Urinary bladder (tissue), 4 donors: ENCODE data around the gene GNG3. TPM values are rescaled to one million over a fixed set of nuclear protein-coding genes. Genes with fewer than 3 reads are reported as not detected.
"Not testable (repeated sequence)": the region's sequence is repeated elsewhere in the genome, so short reads cannot be mapped to it uniquely, and the experiment has no call there.

Source experiments
- DNase-seq: peaks from one replicate; pipeline ENCODE4 v3.0.0-alpha.2; 2015; ENCODE audit errors: extremely low spot score
- H3K27ac ChIP-seq: one replicate; pipeline ENCODE4 v1.5.1; 2013; ENCODE audit warnings: low read depth, mild to moderate bottlenecking, moderate library complexity
- H3K36me3 ChIP-seq: one replicate; pipeline ENCODE4 v1.6.1; 2013; ENCODE audit warnings: mild to moderate bottlenecking, moderate library complexity; ENCODE audit not compliant: insufficient read depth
- H3K4me1 ChIP-seq: one replicate; pipeline ENCODE4 v1.6.1; 2013; ENCODE audit warnings: mild to moderate bottlenecking, moderate library complexity; ENCODE audit not compliant: insufficient read depth
- H3K4me3 ChIP-seq: one replicate; pipeline ENCODE4 v1.5.1; 2013; ENCODE audit warnings: low read depth, low read length
- WGBS: extraction: QIAGEN DNeasy Blood & Tissue Kit; methylation state at CpG from one replicate; pipeline ENCODE4 v1.1.7; 2013; 5-methylcytosine and 5-hydroxymethylcytosine counted together
- polyA plus RNA-seq: library from polyadenylated mRNA; stranded (reverse); fragments of 200-250 nt; gene quantifications from one replicate; pipeline ENCODE4 v1.2.3, GENCODE V29; 2013
- total RNA-seq: library from RNA; depleted of rRNA; stranded (reverse); fragments of >200 nt; gene quantifications from one replicate; pipeline ENCODE4 v1.2.3, GENCODE V29; 2014
- donor health status: healthy with polysubstance abuse.
- donor health status: healthy.

The GNG3 gene
- total and polyA plus RNA-seq, 2 donors: 0.37 to 0.96 TPM

GRCh38 chr11:62716816-62717215 is 9.3 kb downstream of the GNG3 start:
- WGBS: 95% methylated on average over 11 of the region's 11 CpGs
- H3K27ac ChIP-seq: no peak overlapping the region
- DNase-seq: no peak
- no peak overlapping the region for H3K4me3 ChIP-seq
- peaks cover 22% of the 10 kb centered on the region for H3K36me3 ChIP-seq
- no peaks in the 10 kb centered on the region for H3K4me1 ChIP-seq

- peaks cover 27% of the 10 kb centered on the region for H3K36me3 ChIP-seq
- DNase-seq: no peak
- H3K27ac ChIP-seq: no peak overlapping the region
- 78% methylated on average over 2 of the region's 2 CpGs for WGBS
- peaks cover 4% of the 10 kb centered on the region for H3K4me1 ChIP-seq
- no peak overlapping the region for H3K4me3 ChIP-seq
These were observed 12.0 kb downstream of the GNG3 start for GRCh38 chr11:62719302-62719978.

- no peak overlapping the region for H3K4me3 ChIP-seq
- no peak overlapping the region for H3K27ac ChIP-seq
- peaks cover 20% of the 10 kb centered on the region for H3K36me3 ChIP-seq
- 66% methylated on average over 7 of the region's 7 CpGs for WGBS
- no peak for DNase-seq
- peaks cover 4% of the 10 kb centered on the region for H3K4me1 ChIP-seq
These were observed 14.5 kb downstream of the GNG3 start for GRCh38 chr11:62721994-62722393.

- WGBS: 42% methylated on average over 8 of the region's 8 CpGs
- H3K4me1 ChIP-seq: peaks cover 4% of the 10 kb centered on the region
- H3K4me3 ChIP-seq: no peak overlapping the region
- H3K27ac ChIP-seq: no peak overlapping the region
- DNase-seq: no peak
- H3K36me3 ChIP-seq: peaks cover 17% of the 10 kb centered on the region
These were observed 16.7 kb downstream of the GNG3 start for GRCh38 chr11:62724171-62724570.

- Histone ChIP-seq H3K4me1 (peaks cover 4% of the 10 kb centered on the region), H3K27ac (no peak overlapping the region), H3K4me3 (peak overlapping the region; percentile 93), H3K36me3 (peaks cover 10% of the 10 kb centered on the region)
- WGBS: under 1% methylated on average over 7 of the region's 7 CpGs
- no peak for DNase-seq
These were observed 18.2 kb downstream of the GNG3 start for GRCh38 chr11:62725646-62726045.

GRCh38 chr11:62726156-62726914 is 18.9 kb downstream of the GNG3 start:
- H3K4me1 ChIP-seq: peaks cover 4% of the 10 kb centered on the region
- peak overlapping the region; percentile 92 for H3K27ac ChIP-seq
- H3K36me3 ChIP-seq: peaks cover 7% of the 10 kb centered on the region
- peak overlapping the region; percentile 93 for H3K4me3 ChIP-seq
- under 1% methylated on average over 51 of the region's 51 CpGs for WGBS
- no peak for DNase-seq

GRCh38 chr11:62726915-62727164 is 19.4 kb downstream of the GNG3 start:
- Histone ChIP-seq H3K27ac (peak overlapping the region; percentile 92), H3K4me1 (peaks cover 4% of the 10 kb centered on the region), H3K36me3 (peaks cover 9% of the 10 kb centered on the region), H3K4me3 (peak overlapping the region; percentile 93)
- no peak for DNase-seq
- under 1% methylated on average over 37 of the region's 37 CpGs for WGBS

GRCh38 chr11:62727165-62727871 is 19.8 kb downstream of the GNG3 start, which contains the start of gene HNRNPUL2:
TSS of gene HNRNPUL2 (minus strand) at chr11:62727457. CDS start at chr11:62727156, 301 bp downstream.
- peaks cover 6% of the 10 kb centered on the region for H3K36me3 ChIP-seq
- under 1% methylated on average over 72 of the region's 72 CpGs for WGBS
- peak; percentile 98 for DNase-seq
- H3K4me3 ChIP-seq: peak within 1 kb of the TSS; percentile 93
- H3K27ac ChIP-seq: peak within 1 kb of the TSS; percentile 92
- peaks cover 4% of the 10 kb centered on the region for H3K4me1 ChIP-seq

- H3K4me3 ChIP-seq: peak overlapping the region; percentile 62
- WGBS: under 1% methylated on average over 20 of the region's 20 CpGs
- peaks cover 4% of the 10 kb centered on the region for H3K36me3 ChIP-seq
- peak overlapping the region; percentile 69 for H3K27ac ChIP-seq
- peak; percentile 99 for DNase-seq
- peaks cover 4% of the 10 kb centered on the region for H3K4me1 ChIP-seq
These were observed 20.3 kb downstream of the GNG3 start for GRCh38 chr11:62727872-62728170.

GRCh38 chr11:62728171-62728988 is 20.9 kb downstream of the GNG3 start, which contains the start of gene TTC9C:
TSS of gene TTC9C (plus strand) at chr11:62728486. CDS start at chr11:62728849, 363 bp downstream.
- H3K36me3 ChIP-seq: peaks cover 5% of the 10 kb centered on the region
- peak; percentile 79 for DNase-seq
- whole genome bisulfite sequencing: under 1% methylated on average over 29 of the region's 29 CpGs
- H3K4me3 ChIP-seq: peak within 1 kb of the TSS; percentile 93
- peak within 1 kb of the TSS; percentile 92 for H3K27ac ChIP-seq
- H3K4me1 ChIP-seq: peaks cover 4% of the 10 kb centered on the region

GRCh38 chr11:62730076-62730475 is 22.6 kb downstream of the GNG3 start:
- not testable (repeated sequence) for H3K27ac ChIP-seq, H3K4me1 ChIP-seq, DNase-seq, H3K36me3 ChIP-seq, H3K4me3 ChIP-seq
- 70% methylated on average over 14 of the region's 14 CpGs for WGBS

GRCh38 chr11:62732830-62733229 is 25.4 kb downstream of the GNG3 start:
- Histone ChIP-seq H3K27ac (no peak overlapping the region), H3K36me3 (peaks cover 5% of the 10 kb centered on the region), H3K4me3 (no peak overlapping the region), H3K4me1 (no peaks in the 10 kb centered on the region)
- 75% methylated on average over 2 of the region's 2 CpGs for WGBS
- DNase-seq: no peak

GRCh38 chr11:62737196-62737595 is 29.7 kb downstream of the GNG3 start:
- Histone ChIP-seq H3K27ac (no peak overlapping the region), H3K36me3 (peaks cover 6% of the 10 kb centered on the region), H3K4me3 (no peak overlapping the region), H3K4me1 (no peaks in the 10 kb centered on the region)
- no peak for DNase-seq
